Anterior cingulate cortex (tissue), 58 donors: ENCODE measurements around the gene SLC6A12.
A peak's percentile ranks its signal among the peaks of the same experiment; 100 is the strongest.

Source experiments
- DNase-seq, 58 donors: peaks; one replicate each; lab custom pipeline; 2025; lab: John Stamatoyannopoulos, UW

SLC6A12 gene

GRCh38 chr12:181921-182320, 32.0 kb downstream of the SLC6A12 start:
- DNase-seq: no peak

- peak in 24 of 58 donors; percentile 11 to 44 (median 25) for DNase-seq
Observed at GRCh38 chr12:180445-180844, 33.5 kb downstream of the SLC6A12 start.

DNA sequence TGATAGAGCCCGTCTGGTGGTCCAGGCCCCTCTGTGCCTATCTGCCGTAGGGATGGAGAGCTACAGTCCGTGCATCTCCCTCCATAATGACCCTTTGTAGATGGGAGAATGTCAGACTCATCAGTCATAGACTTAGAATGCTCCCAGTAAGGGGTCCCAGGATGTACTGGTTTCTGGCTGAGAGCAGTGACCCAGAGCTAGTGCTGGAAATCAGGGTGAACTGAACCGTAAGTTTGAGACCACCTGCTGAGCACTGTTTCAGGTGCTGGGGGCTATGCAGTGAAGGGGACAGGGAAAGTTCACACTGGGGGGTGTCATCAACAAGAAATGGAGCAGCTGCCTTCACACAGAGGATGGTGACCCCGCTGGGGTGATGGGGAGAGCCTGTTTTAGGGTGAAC, 34.1 kb downstream of the SLC6A12 start:
- no peak for DNase-seq

DNA sequence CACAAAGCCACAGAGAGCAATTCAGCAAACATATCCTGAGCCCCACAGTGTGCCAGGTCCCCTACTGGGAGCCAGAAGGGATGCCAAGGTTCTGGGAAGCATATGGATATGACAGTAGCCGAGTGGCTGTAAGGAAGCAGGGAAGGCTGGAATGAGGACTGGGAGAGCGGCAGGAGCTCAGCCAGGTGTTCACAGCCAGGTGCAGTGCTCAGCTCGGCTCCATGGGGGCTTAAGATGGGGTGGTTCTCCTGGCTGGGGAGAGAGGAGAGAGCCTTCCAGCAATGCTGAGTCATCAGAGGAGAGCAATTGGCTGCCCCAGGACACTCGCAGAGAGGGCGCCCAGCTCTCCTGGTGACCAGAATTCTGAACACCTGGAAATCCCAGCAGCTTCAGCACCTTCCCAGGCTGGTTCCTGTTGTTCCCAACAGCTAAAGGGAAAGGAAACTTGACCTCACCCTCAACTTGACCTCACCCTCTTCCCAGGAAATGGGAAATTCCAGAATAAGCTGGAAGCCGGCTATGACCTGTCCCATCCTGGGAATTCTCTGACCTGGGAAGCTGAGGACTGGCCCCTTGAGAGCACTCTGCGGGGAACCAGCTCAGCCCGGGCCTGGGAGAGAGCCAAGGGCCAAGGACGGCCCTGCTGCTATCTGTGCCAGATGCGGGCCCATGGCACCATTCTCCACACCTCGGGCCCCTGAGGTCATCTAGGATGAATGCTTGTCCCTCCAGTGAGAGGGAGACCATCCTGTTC, 34.6 kb downstream of the SLC6A12 start:
- DNase-seq: no peak

DNA sequence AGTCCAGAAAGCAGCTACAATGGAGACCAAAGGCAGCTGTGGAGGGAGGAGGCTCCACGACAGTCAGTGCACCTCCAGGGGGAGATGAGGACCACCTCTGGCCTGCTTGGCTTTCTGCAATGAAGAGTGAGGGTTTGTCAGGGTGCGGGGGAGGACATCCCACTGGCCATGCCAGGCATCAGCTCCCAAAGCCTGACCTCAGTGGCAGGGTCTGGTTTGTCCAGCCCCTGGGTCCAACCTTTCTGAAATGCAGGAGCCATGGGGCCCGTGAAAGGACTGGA, 35.2 kb downstream of the SLC6A12 start:
- DNase-seq: no peak

DNA sequence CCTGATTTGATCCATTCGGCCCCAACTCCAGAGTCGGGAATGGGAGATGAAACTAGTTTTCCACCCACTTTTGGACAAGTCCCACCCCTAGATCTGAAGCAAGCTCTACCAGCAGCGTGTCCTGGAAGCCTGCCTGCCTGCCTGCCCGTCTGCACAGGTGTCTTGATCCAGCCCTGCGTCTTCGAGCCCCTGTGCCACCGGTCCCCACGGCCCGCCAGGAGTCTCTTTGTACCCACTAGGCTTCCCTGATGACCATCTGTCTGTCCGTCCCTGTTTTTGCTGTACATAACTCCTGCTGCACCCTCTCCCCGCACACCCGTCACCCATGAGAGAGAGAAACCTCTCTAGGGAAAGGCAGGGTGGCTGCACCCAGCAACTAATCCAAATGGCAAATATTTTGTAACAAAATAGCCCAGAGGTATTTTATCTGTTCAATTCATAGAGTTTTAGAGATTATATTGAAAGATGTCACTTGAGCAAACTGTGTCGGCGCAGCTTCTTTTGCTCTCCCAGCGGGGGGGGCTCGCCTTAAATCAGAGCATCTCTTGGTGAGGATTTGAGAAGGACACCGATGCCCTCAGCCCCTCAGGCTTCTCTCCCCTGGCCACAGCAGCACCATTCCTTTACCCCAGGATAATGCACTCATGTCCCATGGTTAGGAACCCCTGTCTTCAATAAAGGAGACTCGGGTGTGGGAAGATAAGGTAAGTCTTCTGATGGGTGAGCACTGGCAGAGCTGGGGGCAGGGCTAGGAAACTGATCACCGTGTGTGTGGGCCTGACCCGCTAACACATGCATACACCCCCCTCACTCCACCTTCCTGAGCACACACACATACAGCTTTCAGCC, 35.8 kb downstream of the SLC6A12 start:
- peak in 1 of 58 donors; percentile 25 for DNase-seq

DNA sequence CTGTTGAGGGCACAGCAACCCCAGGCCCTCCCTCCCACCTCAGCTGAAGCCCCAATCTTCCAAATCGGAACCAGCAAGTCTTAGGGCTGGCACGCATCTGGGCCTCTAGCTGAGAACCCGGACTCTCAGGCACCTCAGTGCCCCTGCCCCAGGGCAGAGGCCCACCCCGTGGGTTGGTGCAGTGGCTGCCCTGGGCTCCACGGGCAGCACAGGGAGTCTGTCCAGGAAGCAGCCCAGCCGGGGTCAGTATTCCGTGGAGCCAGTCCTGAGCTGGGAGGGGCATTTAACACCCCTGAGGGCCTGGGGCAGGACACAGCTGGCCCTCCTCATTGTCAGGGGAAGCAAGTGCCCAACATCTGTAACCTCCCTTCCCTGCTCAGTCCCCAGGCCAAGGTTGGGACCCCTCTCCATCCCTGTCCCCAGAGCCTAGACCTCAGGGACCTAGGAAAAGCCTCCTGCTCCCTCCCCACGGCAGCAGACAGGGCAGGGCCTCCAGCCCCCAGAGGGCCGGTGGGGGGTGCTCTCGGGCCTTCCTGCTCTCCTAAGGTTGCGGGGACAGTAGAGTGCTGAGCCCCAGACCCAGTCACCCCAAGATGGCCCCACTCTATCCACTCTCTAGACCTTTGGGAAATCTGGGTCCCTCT, 36.5 kb downstream of the SLC6A12 start:
- DNase-seq: no peak

GRCh38 chr12:176321-177181, 37.4 kb downstream of the SLC6A12 start:
- DNase-seq: peak in 7 of 58 donors; percentile 14 to 65 (median 37)

DNA sequence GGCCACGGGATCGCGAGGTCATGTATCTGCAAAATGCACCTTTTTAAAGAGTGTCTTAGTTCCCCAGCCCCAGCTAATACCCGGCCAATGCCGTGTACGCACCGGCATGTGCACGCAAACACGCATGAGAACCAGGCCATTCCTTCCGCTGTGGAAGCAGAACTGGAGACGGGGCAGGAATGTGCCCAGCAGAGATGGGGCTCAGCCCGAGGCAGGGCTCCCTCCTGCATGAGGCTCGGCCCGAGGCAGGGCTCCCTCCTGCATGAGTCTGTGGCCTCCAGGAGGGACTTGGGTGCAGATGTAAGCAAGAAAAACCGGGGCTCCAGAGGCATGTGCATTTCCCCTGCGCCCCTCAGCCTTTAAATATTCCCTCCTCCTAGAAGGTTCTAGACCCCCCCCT, 38.2 kb downstream of the SLC6A12 start:
- no peak for DNase-seq

DNA sequence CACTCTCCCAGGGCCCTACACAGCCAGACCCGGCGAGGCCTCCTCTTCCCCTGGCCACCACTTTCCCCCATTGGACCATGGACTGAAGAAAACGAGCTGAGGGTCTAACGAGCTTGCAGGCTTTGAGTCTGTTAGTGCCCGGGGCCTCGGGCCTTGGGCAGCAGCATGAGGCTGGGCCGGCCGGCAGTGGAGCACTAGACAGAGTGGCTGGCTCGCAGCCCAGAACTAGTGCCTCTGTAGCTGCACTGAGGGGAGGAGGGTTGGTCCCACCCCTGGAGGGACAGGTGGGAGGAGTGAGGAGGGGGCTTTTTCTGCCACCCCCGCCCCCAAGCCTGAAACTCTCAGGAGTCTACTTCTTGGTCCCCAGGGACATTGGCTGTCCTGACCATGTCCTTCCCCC, 38.7 kb downstream of the SLC6A12 start:
- DNase-seq: peak in 23 of 58 donors; percentile 8 to 58 (median 18)

- DNase-seq: peak in 1 of 58 donors; percentile 26
Observed at GRCh38 chr12:174596-174995, 39.4 kb downstream of the SLC6A12 start.

GRCh38 chr12:174124-174523, 39.8 kb downstream of the SLC6A12 start:
- no peak for DNase-seq

GRCh38 chr12:172732-173161, 41.2 kb downstream of the SLC6A12 start:
- DNase-seq: no peak

GRCh38 chr12:171743-172676, 41.9 kb downstream of the SLC6A12 start:
- no peak for DNase-seq

DNA sequence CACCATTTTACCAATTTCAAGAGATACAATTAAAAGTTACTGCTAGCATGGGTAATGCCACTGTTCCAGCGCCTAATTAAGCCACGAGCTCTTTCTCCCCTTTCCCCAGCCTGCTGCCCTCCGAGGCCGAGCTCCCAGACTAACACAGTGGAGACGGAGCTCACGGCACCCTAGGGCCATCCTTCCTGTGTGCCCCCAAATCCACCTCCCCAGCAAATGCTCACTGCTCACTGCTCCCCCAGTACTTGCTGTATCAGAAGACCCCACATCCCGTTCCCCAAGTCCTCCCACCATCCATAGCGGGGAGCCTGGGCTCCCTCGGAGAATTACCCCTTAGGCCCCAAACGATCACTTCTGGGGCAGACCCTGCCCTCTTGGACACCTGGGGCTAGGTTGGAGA, 42.7 kb downstream of the SLC6A12 start:
- DNase-seq: no peak

DNA sequence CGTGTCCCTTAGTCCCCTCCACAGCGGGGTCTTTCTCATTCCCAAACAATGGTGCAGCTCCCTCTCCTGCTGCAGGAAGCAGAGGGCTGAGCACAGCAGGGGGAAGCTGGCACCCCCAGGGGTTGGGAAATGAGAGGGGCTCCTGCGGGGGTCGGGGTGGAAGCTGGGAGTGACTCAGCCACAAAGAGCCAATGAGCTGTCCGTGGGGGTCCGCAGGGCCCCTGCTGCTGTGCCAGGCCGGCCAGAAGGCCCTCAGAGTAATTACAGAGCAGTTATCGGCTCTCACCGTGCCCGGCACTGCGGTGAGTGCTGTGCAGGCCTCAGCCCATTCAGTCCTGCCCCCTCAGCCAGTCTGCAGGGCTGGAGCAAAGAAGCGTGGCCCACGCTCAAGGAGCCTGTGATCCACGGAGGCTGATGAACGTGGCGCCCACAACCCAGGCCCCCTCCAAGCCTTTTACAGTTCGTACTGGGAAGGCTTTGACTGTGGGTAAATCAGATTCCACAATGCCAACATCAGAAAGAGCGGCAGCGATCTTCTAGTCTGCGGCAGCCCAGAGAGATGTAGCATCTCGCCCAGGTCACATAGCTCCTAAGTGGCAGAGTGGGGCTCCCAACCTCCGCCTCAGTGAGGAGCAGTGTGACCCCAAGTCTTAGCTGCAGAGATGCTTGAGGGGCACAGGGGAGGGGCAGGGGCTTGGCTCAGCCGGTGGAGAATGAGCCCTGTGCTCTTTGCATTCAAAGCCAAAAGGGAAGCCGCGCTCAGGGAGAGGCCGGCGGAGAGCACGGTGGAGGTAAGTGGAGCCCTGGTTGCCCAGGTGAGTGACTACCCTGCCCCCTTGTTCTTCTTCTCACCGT, 43.4 kb downstream of the SLC6A12 start:
- DNase-seq: no peak

GRCh38 chr12:169528-170370, 44.2 kb downstream of the SLC6A12 start:
- DNase-seq: no peak
